Measurements from ENCODE around the gene SIN3B. TPM values are rescaled to one million over a fixed set of nuclear protein-coding genes. Genes with fewer than 3 reads are reported as not detected.

SIN3B gene
- total RNA-seq, 1 experiment from 2014 or later: 83.8 TPM

DNA sequence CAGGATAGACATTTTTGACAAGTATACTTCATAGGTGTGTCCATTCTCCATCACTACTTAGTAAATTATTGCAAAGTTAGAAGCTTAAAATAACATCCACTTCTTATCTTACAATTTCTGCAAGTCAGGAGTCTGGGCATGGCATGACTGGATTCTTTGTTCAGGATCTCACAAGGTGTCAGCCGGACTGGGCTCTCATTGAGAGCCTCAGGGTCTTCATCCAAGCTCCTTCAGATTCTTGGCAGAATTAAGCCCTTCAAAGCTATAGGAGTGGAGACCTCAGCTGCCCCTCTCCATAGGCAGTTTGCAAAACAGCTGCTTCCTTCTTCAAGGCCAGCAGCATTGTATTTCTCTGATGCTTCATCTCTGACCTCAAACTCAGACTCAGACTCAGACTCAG, 9.1 kb upstream of the SIN3B start:
- no TSS peak for BruUV-seq (replicated peaks)
- H2AFZ ChIP-seq: no peak overlapping the region
- H3K9me3 ChIP-seq (ENCODE audit: insufficient read depth, low read depth): no peaks in the 10 kb centered on the region
- intact Hi-C loops (cut with micrococcal nuclease; ENCODE audit: unreplicated experiment): no loop called here
- DNase-seq: no peak
- ChIA-PET POLR2A (ENCODE audit: unreplicated experiment) (no interaction called here), CTCF (no interaction called here)
- H3K27me3 ChIP-seq (ENCODE audit: insufficient read depth, low read depth): no peaks in the 10 kb centered on the region
- peaks cover 72% of the 10 kb centered on the region for H3K4me1 ChIP-seq (replicated peaks; ENCODE audit: insufficient read depth)
- 0 out of 2 replicates have a peak overlapping the region, but pooled peaks have one; percentile 59 for H3K4me2 ChIP-seq
- H3K36me3 ChIP-seq (ENCODE audit: low read depth): no peaks in the 10 kb centered on the region
- H3K9me2 ChIP-seq (ENCODE audit: insufficient read depth): no peaks in the 10 kb centered on the region
- no peak for TF ChIP-seq EZH2 (IDR thresholded peaks at IDR 0.05; ENCODE audit: low read depth)
- TF ChIP-seq, protein P1, sequence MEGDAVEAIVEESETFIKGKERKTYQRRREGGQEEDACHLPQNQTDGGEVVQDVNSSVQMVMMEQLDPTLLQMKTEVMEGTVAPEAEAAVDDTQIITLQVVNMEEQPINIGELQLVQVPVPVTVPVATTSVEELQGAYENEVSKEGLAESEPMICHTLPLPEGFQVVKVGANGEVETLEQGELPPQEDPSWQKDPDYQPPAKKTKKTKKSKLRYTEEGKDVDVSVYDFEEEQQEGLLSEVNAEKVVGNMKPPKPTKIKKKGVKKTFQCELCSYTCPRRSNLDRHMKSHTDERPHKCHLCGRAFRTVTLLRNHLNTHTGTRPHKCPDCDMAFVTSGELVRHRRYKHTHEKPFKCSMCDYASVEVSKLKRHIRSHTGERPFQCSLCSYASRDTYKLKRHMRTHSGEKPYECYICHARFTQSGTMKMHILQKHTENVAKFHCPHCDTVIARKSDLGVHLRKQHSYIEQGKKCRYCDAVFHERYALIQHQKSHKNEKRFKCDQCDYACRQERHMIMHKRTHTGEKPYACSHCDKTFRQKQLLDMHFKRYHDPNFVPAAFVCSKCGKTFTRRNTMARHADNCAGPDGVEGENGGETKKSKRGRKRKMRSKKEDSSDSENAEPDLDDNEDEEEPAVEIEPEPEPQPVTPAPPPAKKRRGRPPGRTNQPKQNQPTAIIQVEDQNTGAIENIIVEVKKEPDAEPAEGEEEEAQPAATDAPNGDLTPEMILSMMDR (conservative IDR thresholded peaks at IDR 0.05): no peak
- no peaks in the 10 kb centered on the region for H3K79me2 ChIP-seq (ENCODE audit: low read depth)
- H3K27ac ChIP-seq: peak overlapping the region; percentile 94; the same call in 1 of the 2 replicates
- no peak overlapping the region for H3K4me3 ChIP-seq
- H3F3A ChIP-seq (ENCODE audit: insufficient read depth, low read depth): peaks cover 33% of the 10 kb centered on the region
- H4K20me1 ChIP-seq (ENCODE audit: insufficient read depth): no peaks in the 10 kb centered on the region

DNA sequence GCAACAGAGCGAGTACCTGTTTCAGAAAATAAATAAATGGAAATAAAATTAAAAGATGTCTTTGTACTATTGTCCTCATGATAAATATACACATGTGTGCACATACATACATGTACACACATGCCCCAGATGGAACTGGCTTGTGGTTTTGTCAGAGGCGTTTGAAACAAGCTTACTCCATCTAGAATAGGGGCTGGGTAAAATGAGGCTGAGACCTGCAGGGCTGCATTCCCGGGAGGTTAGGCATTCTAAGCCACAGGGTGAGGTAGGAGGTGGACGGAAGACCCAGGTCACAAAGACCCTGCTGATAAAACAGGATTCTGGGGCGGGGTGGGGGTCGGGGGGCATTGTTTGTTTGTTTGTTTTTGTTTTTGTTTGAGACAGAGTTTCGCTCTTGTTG, 8.1 kb upstream of the SIN3B start:
- Histone ChIP-seq H3K4me2 (peak overlapping the region; percentile 59), H3K27ac (peak overlapping the region; percentile 94), H3K9me3 (ENCODE audit: insufficient read depth, low read depth) (no peaks in the 10 kb centered on the region), H3K4me1 (replicated peaks; ENCODE audit: insufficient read depth) (peaks cover 81% of the 10 kb centered on the region), H3K27me3 (ENCODE audit: insufficient read depth, low read depth) (no peaks in the 10 kb centered on the region), H3K79me2 (ENCODE audit: low read depth) (no peaks in the 10 kb centered on the region), H2AFZ (no peak overlapping the region), H3F3A (ENCODE audit: insufficient read depth, low read depth) (peaks cover 33% of the 10 kb centered on the region), H3K9me2 (ENCODE audit: insufficient read depth) (no peaks in the 10 kb centered on the region), H3K4me3 (no peak overlapping the region), H3K36me3 (ENCODE audit: low read depth) (no peaks in the 10 kb centered on the region), H4K20me1 (ENCODE audit: insufficient read depth) (no peaks in the 10 kb centered on the region)
- CTCF ChIA-PET: interaction anchor here (1.0 kb wide), 1 partner anchor 102 kb away, joined by 4 read pairs; no protein-coding TSS in a partner anchor
- peak; percentile 52 to 79 for DNase-seq
- TF ChIP-seq, protein P1 (conservative IDR thresholded peaks at IDR 0.05): no peak
- no peak for TF ChIP-seq EZH2 (IDR thresholded peaks at IDR 0.05; ENCODE audit: low read depth)
- intact Hi-C loops (cut with micrococcal nuclease; ENCODE audit: unreplicated experiment): no loop called here
- no TSS peak for BruUV-seq (replicated peaks)
- POLR2A ChIA-PET (ENCODE audit: unreplicated experiment): interaction anchor here (0.6 kb wide), 1 partner anchor 484 kb away, joined by 29 read pairs; no protein-coding TSS in a partner anchor

DNA sequence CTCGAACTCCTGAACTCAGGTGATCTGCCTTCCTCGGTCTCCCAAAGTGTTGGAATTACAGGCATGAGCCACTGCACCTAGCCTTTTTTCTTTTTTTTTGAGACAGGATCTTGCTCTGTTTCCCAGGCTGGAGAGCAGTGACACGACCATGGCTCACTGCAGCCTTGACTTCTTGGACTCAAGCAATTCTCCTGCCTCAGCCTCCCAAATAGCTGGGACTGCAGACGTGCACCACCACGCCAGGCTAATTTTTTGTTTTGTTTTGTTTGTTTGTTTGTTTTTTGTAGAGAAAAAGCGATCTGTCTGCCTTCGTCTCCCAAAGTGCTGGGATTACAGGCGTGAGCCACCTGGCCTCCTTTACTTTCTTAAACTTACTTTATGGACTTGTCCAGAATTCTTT, 6.5 kb upstream of the SIN3B start:
- Histone ChIP-seq H4K20me1 (ENCODE audit: insufficient read depth) (no peaks in the 10 kb centered on the region), H3K4me2 (peak overlapping the region; percentile 65), H3F3A (ENCODE audit: insufficient read depth, low read depth) (peaks cover 38% of the 10 kb centered on the region), H2AFZ (peak overlapping the region; percentile 52; the same call in 1 of the 2 replicates), H3K9me2 (ENCODE audit: insufficient read depth) (no peaks in the 10 kb centered on the region), H3K27me3 (ENCODE audit: insufficient read depth, low read depth) (no peaks in the 10 kb centered on the region), H3K36me3 (ENCODE audit: low read depth) (no peaks in the 10 kb centered on the region), H3K4me1 (replicated peaks; ENCODE audit: insufficient read depth) (peaks cover 78% of the 10 kb centered on the region), H3K9me3 (ENCODE audit: insufficient read depth, low read depth) (no peaks in the 10 kb centered on the region), H3K27ac (peak overlapping the region; percentile 94), H3K4me3 (peak overlapping the region; percentile 2; the same call in 1 of the 2 replicates), H3K79me2 (ENCODE audit: low read depth) (no peaks in the 10 kb centered on the region)
- DNase-seq: no peak
- ChIA-PET POLR2A (ENCODE audit: unreplicated experiment) (no interaction called here), CTCF (no interaction called here)
- intact Hi-C loops (cut with micrococcal nuclease; ENCODE audit: unreplicated experiment): no loop called here
- TF ChIP-seq, protein P1 (conservative IDR thresholded peaks at IDR 0.05): no peak
- no peak for TF ChIP-seq EZH2 (IDR thresholded peaks at IDR 0.05; ENCODE audit: low read depth)
- TSS peak; percentile 49 for BruUV-seq (replicated peaks)
